GM12878 (cell line): ENCODE results near the gene ASXL2.

Experiments
- CTCF ChIP-seq, 3 experiments: IDR thresholded peaks in 2 of 3; conservative IDR thresholded peaks in 1 of 3; 2 replicates each; pipeline ENCODE4 v1.5.1; 2011; ENCODE audit warnings: low read depth in 3 of 3, low read length in 3 of 3, mild to moderate bottlenecking in 3 of 3, control low read depth in 2 of 3, moderate library complexity in 2 of 3, inconsistent platforms in 1 of 3, mixed read lengths in 1 of 3; ENCODE audit not compliant: control insufficient read depth in 2 of 3, insufficient read depth in 1 of 3; ENCODE audit errors: extremely low read depth in 1 of 3
- EP300 ChIP-seq, 2 experiments: fragments of 150-350 bp in 1 of 2; IDR thresholded peaks; 2 replicates each; pipeline ENCODE4 v1.6.1; 2011 to 2012; ENCODE audit warnings: low read depth in 2 of 2, low read length in 2 of 2, borderline replicate concordance in 1 of 2, improper control_type of control experiment in 1 of 2, inconsistent platforms in 1 of 2; ENCODE audit not compliant: control insufficient read depth in 1 of 2
- YY1 ChIP-seq: IDR thresholded peaks from 2 replicates; pipeline ENCODE4 v1.6.1; 2011; ENCODE audit warnings: low read depth, mild to moderate bottlenecking, low read length
- TF ChIP-seq, protein P1 (sequence below): fragments of 450-650 bp; IDR thresholded peaks from 2 replicates; pipeline ENCODE4 v1.6.1; 2017; ENCODE audit warnings: antibody characterized with exemption, mild to moderate bottlenecking, moderate library complexity

- TF ChIP-seq YY1 (no peak), CTCF (IDR thresholded peaks at IDR 0.05 in 2 of 3, conservative IDR thresholded peaks at IDR 0.05 in 1 of 3; ENCODE audit: control insufficient read depth in 2 of 3, extremely low read depth in 1 of 3, insufficient read depth in 1 of 3, low read depth in 3 of 3, low read length in 3 of 3) (no peak), EP300 (IDR thresholded peaks at IDR 0.05; ENCODE audit: borderline replicate concordance in 1 of 2, control insufficient read depth in 1 of 2, low read depth in 2 of 2, low read length in 2 of 2) (no peak)
- TF ChIP-seq, protein P1, sequence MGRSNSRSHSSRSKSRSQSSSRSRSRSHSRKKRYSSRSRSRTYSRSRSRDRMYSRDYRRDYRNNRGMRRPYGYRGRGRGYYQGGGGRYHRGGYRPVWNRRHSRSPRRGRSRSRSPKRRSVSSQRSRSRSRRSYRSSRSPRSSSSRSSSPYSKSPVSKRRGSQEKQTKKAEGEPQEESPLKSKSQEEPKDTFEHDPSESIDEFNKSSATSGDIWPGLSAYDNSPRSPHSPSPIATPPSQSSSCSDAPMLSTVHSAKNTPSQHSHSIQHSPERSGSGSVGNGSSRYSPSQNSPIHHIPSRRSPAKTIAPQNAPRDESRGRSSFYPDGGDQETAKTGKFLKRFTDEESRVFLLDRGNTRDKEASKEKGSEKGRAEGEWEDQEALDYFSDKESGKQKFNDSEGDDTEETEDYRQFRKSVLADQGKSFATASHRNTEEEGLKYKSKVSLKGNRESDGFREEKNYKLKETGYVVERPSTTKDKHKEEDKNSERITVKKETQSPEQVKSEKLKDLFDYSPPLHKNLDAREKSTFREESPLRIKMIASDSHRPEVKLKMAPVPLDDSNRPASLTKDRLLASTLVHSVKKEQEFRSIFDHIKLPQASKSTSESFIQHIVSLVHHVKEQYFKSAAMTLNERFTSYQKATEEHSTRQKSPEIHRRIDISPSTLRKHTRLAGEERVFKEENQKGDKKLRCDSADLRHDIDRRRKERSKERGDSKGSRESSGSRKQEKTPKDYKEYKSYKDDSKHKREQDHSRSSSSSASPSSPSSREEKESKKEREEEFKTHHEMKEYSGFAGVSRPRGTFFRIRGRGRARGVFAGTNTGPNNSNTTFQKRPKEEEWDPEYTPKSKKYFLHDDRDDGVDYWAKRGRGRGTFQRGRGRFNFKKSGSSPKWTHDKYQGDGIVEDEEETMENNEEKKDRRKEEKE, result no peak
These were observed 21.2 kb upstream of the ASXL2 start for GRCh38 chr2:25899404-25899970.
